Stimulated activated CD4-positive, alpha-beta T cell treated with anti-CD3 and anti-CD28 coated beads, Interleukin-1b, Interleukin-23, amount 100 ng/mL, for 24 hours (primary cell): ENCODE results near the gene TCF7L1.
A peak's percentile ranks its signal among the peaks of the same experiment; 100 is the strongest.

Source experiments
- DNase-seq, 4 experiments: peaks; one replicate each; pipeline ENCODE4 v3.0.0-alpha.2; 2020; ENCODE audit warnings: low read depth in 4 of 4, low spot score in 1 of 4

The TCF7L1 gene

GRCh38 chr2:85247610-85248009 is 114.4 kb downstream of the TCF7L1 start:
- no peak for DNase-seq

- DNase-seq, result no peak
Observed at GRCh38 chr2:85248773-85249509, 115.7 kb downstream of the TCF7L1 start.

GRCh38 chr2:85250045-85250444 is 116.9 kb downstream of the TCF7L1 start:
- DNase-seq, result no peak

- no peak for DNase-seq
Observed at GRCh38 chr2:85251070-85251616, 118.0 kb downstream of the TCF7L1 start.

- DNase-seq, result no peak
Observed at GRCh38 chr2:85253890-85254289, 120.7 kb downstream of the TCF7L1 start.

GRCh38 chr2:85254540-85255300 is 121.5 kb downstream of the TCF7L1 start:
- DNase-seq, result no peak

- no peak for DNase-seq
Observed at GRCh38 chr2:85255456-85255812, 122.2 kb downstream of the TCF7L1 start.

- DNase-seq, result no peak
Observed at GRCh38 chr2:85255813-85256594, 122.8 kb downstream of the TCF7L1 start.

GRCh38 chr2:85257359-85257969 is 124.3 kb downstream of the TCF7L1 start:
- DNase-seq, result no peak

- DNase-seq, result no peak
Observed at GRCh38 chr2:85257970-85258605, 124.9 kb downstream of the TCF7L1 start.

- no peak for DNase-seq
Observed at GRCh38 chr2:85259101-85259590, 126.0 kb downstream of the TCF7L1 start.

- no peak for DNase-seq
Observed at GRCh38 chr2:85259879-85260278, 126.7 kb downstream of the TCF7L1 start.

GRCh38 chr2:85263591-85263990 is 130.4 kb downstream of the TCF7L1 start:
- DNase-seq, result no peak

- no peak for DNase-seq
Observed at GRCh38 chr2:85264471-85264870, 131.3 kb downstream of the TCF7L1 start.

GRCh38 chr2:85265304-85265703 is 132.1 kb downstream of the TCF7L1 start:
- no peak for DNase-seq

GRCh38 chr2:85266146-85267041 is 133.2 kb downstream of the TCF7L1 start:
- peak; percentile 48 to 68 (median 64) for DNase-seq

GRCh38 chr2:85269959-85270358 is 136.8 kb downstream of the TCF7L1 start:
- no peak for DNase-seq

- DNase-seq, result no peak
Observed at GRCh38 chr2:85272357-85272756, 139.2 kb downstream of the TCF7L1 start.
